T-helper 1 cell treated with Interleukin-12 subunit alpha and Interleukin-12 subunit beta and Interleukin-4 antibody, amounts not matched to agents 30 μg/mL and 1 μg/mL, for 36 hours (primary cell): ENCODE results near the gene CEBPB.

Source experiments
- H3K27ac Mint-ChIP-seq: one replicate; pipeline ENCODE4 v1.8.0; 2021; ENCODE audit warnings: mild to moderate bottlenecking, mixed read lengths
- H3K27me3 Mint-ChIP-seq: one replicate; pipeline ENCODE4 v1.8.0; 2021; ENCODE audit warnings: low read depth, mixed read lengths
- H3K36me3 Mint-ChIP-seq: one replicate; pipeline ENCODE4 v1.8.0; 2021; ENCODE audit warnings: low read depth, mixed read lengths
- H3K4me1 Mint-ChIP-seq: one replicate; pipeline ENCODE4 v1.8.0; 2021; ENCODE audit warnings: low read depth, mixed read lengths
- H3K4me3 Mint-ChIP-seq: one replicate; pipeline ENCODE4 v1.8.0; 2021; ENCODE audit warnings: mild to moderate bottlenecking, moderate library complexity, mixed read lengths
- H3K9me3 Mint-ChIP-seq: one replicate; pipeline ENCODE4 v1.8.0; 2021; ENCODE audit warnings: mixed read lengths

Gene CEBPB

GRCh38 chr20:50231854-50232253, 41.2 kb downstream of the CEBPB start:
- Mint-ChIP-seq H3K27me3 (no peaks in the 10 kb centered on the region), H3K4me1 (peaks cover 22% of the 10 kb centered on the region), H3K36me3 (no peaks in the 10 kb centered on the region), H3K9me3 (no peaks in the 10 kb centered on the region), H3K4me3 (no peak overlapping the region), H3K27ac (no peak overlapping the region)

DNA sequence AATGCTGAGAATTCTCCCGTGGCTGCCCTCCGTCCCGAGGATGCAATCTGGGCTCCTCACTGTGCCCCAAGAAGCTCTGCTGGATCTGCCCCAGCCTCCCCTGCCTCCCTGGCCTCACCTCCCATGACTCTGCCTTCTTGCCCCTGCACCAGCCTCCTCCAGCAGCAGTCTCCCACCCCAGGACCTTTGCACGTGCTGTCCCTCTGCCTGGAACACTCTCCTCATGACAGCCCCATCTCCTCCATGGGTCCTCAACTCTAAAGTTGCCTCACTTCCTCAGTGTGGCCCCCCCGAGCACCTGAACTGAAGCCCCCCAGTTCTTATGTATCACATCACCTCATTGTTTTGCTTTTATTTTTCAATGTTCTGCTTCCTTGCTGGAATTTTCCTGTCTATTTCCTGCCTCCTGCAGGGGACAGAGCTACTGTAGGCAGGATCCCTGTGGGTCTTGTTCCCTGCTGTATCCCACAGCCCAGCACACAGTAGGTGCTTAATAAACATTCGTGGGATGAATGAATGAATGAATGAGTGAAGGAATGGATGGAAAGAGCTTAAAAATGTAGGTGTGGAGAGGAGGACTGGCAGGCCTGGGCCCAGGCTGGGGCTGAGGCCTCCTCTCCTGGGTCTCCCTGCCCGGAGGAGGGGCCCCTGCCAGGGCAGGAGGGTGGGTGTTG, 42.2 kb downstream of the CEBPB start:
- Mint-ChIP-seq H3K36me3 (no peaks in the 10 kb centered on the region), H3K27me3 (no peaks in the 10 kb centered on the region), H3K27ac (no peak overlapping the region), H3K4me3 (no peak overlapping the region), H3K4me1 (peaks cover 18% of the 10 kb centered on the region), H3K9me3 (no peaks in the 10 kb centered on the region)

DNA sequence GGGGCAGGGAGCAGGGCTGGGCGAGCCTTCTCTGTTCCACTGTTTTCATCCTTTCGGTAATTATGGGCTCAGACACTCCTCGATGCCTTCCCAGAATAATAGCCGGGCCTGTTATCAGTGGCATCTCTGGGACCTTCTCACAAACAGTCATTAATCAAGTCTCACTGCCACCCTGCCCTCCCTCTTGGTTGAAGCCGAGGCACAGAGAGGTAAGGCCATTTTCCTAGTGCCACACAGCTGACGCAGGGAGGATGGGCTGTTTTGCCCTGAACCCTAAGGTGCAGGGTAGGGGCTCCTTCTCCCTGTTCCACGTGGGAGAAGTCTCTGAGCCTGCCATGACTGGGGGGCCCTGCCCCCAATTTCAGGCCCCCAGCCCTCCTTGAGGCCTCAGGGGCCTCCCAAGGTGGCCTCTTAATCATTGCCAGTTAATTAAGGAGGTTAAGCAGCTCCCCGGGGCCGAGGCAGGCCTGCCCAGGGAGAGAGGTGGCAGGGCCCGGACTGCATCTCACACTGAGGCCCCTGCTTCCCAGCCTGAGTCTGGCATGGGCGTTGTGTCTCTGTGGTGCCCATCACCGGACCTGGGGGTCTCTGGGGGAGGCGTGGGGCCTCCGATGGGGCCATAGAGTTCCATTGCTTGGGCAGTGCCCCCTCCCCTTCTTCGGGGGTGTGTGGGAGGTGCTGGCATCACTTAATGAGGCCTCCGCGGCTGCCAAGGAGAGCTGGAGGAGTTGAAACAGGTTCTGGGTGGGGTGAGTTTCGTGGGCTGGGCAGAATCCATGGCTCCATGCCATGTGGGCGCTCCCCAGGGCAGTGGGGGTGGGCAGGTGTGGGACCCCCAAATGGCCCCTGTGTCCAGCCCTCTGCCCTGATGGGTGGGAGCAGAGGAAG, 42.9 kb downstream of the CEBPB start:
- Mint-ChIP-seq H3K4me1 (peaks cover 17% of the 10 kb centered on the region), H3K27me3 (peaks cover 2% of the 10 kb centered on the region), H3K36me3 (no peaks in the 10 kb centered on the region), H3K9me3 (no peaks in the 10 kb centered on the region), H3K4me3 (no peak overlapping the region), H3K27ac (no peak overlapping the region)

GRCh38 chr20:50234288-50234687, 43.7 kb downstream of the CEBPB start:
- Mint-ChIP-seq H3K27me3 (peaks cover 4% of the 10 kb centered on the region), H3K9me3 (no peaks in the 10 kb centered on the region), H3K36me3 (no peaks in the 10 kb centered on the region), H3K4me3 (no peak overlapping the region), H3K4me1 (peaks cover 13% of the 10 kb centered on the region), H3K27ac (no peak overlapping the region)

DNA sequence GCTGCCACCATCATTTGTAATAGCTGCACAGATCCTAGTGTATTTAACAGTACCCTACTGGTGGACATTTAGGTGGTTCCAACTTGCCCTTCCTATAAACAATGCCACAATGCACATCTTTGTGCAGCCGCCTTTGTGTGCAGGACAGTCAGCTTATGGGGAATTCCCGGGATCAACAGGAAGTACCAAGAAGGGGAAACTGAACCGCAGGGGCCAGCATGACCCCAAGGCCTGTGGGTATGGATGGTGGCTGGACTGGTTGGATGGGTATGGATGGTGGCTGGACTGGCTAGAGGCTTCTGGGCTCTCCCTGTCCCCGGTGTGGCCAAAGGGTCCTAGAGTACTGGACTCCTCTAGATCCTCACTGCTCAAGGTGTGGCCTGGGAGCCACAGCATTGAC, 46.7 kb downstream of the CEBPB start:
- H3K36me3 Mint-ChIP-seq = no peaks in the 10 kb centered on the region
- H3K4me1 Mint-ChIP-seq = peaks cover 13% of the 10 kb centered on the region
- H3K9me3 Mint-ChIP-seq = no peaks in the 10 kb centered on the region
- peaks cover 19% of the 10 kb centered on the region for H3K27me3 Mint-ChIP-seq
- no peak overlapping the region for H3K4me3 Mint-ChIP-seq
- no peak overlapping the region for H3K27ac Mint-ChIP-seq

DNA sequence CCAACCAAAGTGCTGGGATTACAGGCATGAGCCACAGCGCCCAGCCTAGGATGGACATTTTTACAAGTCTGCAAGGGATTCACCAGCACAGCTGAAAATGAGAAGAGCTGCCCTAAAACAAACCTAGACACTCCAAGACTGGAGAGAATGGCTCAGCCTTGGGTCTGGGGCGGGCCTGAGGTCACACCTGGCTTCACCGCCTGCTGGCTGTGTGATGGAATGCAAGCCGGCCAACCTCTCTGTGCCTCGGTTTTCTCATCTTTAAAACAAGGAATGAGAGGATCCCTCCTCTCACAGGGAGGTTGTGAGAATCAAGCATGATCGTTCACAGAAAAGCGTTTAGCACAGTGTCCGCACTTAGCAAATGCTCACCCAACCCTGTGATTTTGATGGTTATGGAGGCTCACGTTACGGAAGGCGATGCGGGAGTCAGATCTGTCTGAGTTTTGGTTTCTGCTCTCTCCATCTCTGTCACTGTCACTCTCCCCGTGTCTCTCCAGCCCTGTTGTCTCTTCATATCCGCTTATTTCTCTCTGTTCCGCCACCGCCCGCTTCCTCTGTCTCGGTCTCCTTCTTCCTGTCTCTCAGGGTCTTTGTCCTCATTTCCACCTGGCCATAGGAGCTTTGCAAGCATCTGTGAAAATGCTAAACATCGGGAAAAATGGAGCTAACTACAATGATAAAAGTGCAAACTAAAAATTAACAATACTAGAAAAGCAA, 47.6 kb downstream of the CEBPB start:
- peaks cover 19% of the 10 kb centered on the region for H3K27me3 Mint-ChIP-seq
- H3K4me3 Mint-ChIP-seq = no peak overlapping the region
- no peaks in the 10 kb centered on the region for H3K36me3 Mint-ChIP-seq
- no peaks in the 10 kb centered on the region for H3K9me3 Mint-ChIP-seq
- H3K27ac Mint-ChIP-seq = no peak overlapping the region
- peaks cover 13% of the 10 kb centered on the region for H3K4me1 Mint-ChIP-seq

DNA sequence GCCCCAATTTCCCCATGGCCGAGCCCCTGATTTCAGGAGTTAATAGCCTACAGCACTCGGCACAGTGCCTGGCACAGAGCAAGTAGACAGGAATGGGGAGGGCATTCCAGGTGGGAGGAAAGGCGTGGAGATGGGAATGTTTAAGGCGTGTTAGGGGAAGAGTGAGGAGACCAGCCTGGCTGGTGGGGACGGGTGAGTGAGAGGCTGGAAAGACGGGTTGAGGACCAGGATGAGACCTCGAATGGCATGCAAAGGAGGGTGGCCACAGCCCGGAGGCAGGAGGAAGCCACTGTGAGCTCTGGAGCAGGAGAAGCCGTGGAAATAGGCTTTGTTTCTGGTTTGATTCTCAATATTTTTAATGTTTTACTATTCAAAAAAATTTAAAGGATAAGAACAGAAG, 49.5 kb downstream of the CEBPB start:
- H3K4me3 Mint-ChIP-seq = no peak overlapping the region
- no peak overlapping the region for H3K27ac Mint-ChIP-seq
- peaks cover 19% of the 10 kb centered on the region for H3K27me3 Mint-ChIP-seq
- no peaks in the 10 kb centered on the region for H3K9me3 Mint-ChIP-seq
- no peaks in the 10 kb centered on the region for H3K36me3 Mint-ChIP-seq
- peaks cover 11% of the 10 kb centered on the region for H3K4me1 Mint-ChIP-seq

GRCh38 chr20:50242178-50242514, 51.5 kb downstream of the CEBPB start:
- no peaks in the 10 kb centered on the region for H3K36me3 Mint-ChIP-seq
- no peak overlapping the region for H3K27ac Mint-ChIP-seq
- H3K4me1 Mint-ChIP-seq = peaks cover 4% of the 10 kb centered on the region
- no peaks in the 10 kb centered on the region for H3K9me3 Mint-ChIP-seq
- peaks cover 19% of the 10 kb centered on the region for H3K27me3 Mint-ChIP-seq
- no peak overlapping the region for H3K4me3 Mint-ChIP-seq
